GM21825 (cell line): Measurements from ENCODE around the gene TAMM41.
"Not testable (repeated sequence)": the region's sequence is repeated elsewhere in the genome, so short reads cannot be mapped to it uniquely, and the experiment has no call there.

Source experiments
- ATAC-seq: cut with Tn5 transposase; IDR thresholded peaks from one replicate; pipeline ENCODE4 v1.9.1; 2021; ENCODE audit warnings: mild to moderate bottlenecking, moderate library complexity; ENCODE audit not compliant: unreplicated experiment

The TAMM41 gene

GRCh38 chr3:11818033-11818432, 28.7 kb downstream of the TAMM41 start:
- no peak for ATAC-seq

GRCh38 chr3:11815111-11815510, 31.6 kb downstream of the TAMM41 start:
- ATAC-seq, result no peak

GRCh38 chr3:11814663-11815062, 32.0 kb downstream of the TAMM41 start:
- ATAC-seq, result no peak

GRCh38 chr3:11810276-11810675, 36.4 kb downstream of the TAMM41 start:
- no peak for ATAC-seq

GRCh38 chr3:11808231-11808630, 38.5 kb downstream of the TAMM41 start:
- no peak for ATAC-seq

- ATAC-seq, result no peak
Measured at GRCh38 chr3:11807686-11808085, 39.0 kb downstream of the TAMM41 start.

GRCh38 chr3:11805716-11806115, 41.0 kb downstream of the TAMM41 start:
- ATAC-seq, result no peak

- ATAC-seq, result no peak
Measured at GRCh38 chr3:11803977-11804892, 42.5 kb downstream of the TAMM41 start.

- no peak for ATAC-seq
Measured at GRCh38 chr3:11799791-11800190, 46.9 kb downstream of the TAMM41 start.

GRCh38 chr3:11794927-11795326, 51.8 kb downstream of the TAMM41 start:
- ATAC-seq, result no peak

- ATAC-seq, result no peak
Measured at GRCh38 chr3:11791339-11792200, 55.1 kb downstream of the TAMM41 start.

- no peak for ATAC-seq
Measured at GRCh38 chr3:11789412-11789811, 57.3 kb downstream of the TAMM41 start.

- ATAC-seq, result no peak
Measured at GRCh38 chr3:11784971-11785377, 61.7 kb downstream of the TAMM41 start.

GRCh38 chr3:11780341-11780740, 66.3 kb downstream of the TAMM41 start:
- no peak for ATAC-seq

GRCh38 chr3:11779626-11780025, 67.1 kb downstream of the TAMM41 start:
- no peak for ATAC-seq

- ATAC-seq, result no peak
Measured at GRCh38 chr3:11778248-11778647, 68.4 kb downstream of the TAMM41 start.

GRCh38 chr3:11776346-11776745, 70.3 kb downstream of the TAMM41 start:
- no peak for ATAC-seq

- no peak for ATAC-seq
Measured at GRCh38 chr3:11775493-11775892, 71.2 kb downstream of the TAMM41 start.

GRCh38 chr3:11774296-11774877, 72.3 kb downstream of the TAMM41 start:
- no peak for ATAC-seq

- ATAC-seq, result not testable (repeated sequence)
Measured at GRCh38 chr3:11771931-11772330, 74.8 kb downstream of the TAMM41 start.
